Stomach (tissue), 4 donors: ENCODE results near the gene PCBD1.

Experiments used
- CTCF ChIP-seq, 7 experiments: fragments of 450-650 bp in 4 of 7; fragments of 200-600 bp in 3 of 7; sonication (generic) in 3 of 7; IDR thresholded peaks; one replicate each; pipeline ENCODE4 v1.5.1; 2016 to 2019; ENCODE audit warnings: antibody characterized with exemption in 7 of 7, control low read depth in 2 of 7, mild to moderate bottlenecking in 1 of 7
- POLR2A ChIP-seq, 4 donors: fragments of 450-650 bp; IDR thresholded peaks; one replicate each; pipeline ENCODE4 v1.6.1; 2016; ENCODE audit warnings: antibody characterized with exemption in 4 of 4, control low read depth in 2 of 4, mild to moderate bottlenecking in 1 of 4, moderate library complexity in 1 of 4

DNA sequence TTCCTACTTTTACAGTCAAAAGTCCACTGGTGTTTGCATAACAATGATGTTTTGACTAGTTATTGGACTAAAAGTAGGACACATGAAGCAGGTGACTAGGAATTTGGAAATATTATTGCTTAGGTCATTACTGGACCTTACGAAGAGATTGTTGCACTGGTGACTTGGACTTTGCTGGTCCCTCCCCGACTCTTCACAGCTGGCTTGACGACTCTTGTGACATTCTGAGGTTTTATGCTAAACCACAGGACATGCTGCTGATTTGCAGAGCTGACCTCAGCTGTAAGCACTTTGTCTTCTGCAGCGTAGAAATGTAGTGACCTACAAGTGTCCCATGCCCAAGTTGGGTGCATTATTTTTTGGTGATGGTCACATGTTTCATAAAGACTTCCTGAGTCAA, 21.9 kb downstream of the PCBD1 start:
- TF ChIP-seq POLR2A (IDR thresholded peaks at IDR 0.05) (no peak), CTCF (IDR thresholded peaks at IDR 0.05) (no peak)
